Psoas muscle (tissue), 8 donors: ENCODE measurements around the gene COL4A2. TPM values are rescaled to one million over a fixed set of nuclear protein-coding genes. Genes with fewer than 3 reads are reported as not detected.

Source experiments
- ATAC-seq, 4 donors: fragments of 200-7000 bp; cut with Tn5 transposase; one replicate each; pipeline ENCODE4 v1.9.1; 2020; ENCODE audit warnings: moderate library complexity in 3 of 4, mild to moderate bottlenecking in 2 of 4
- DNase-seq, 2 donors: peaks; one replicate each; pipeline ENCODE4 v3.0.0-alpha.2; 2020
- H3K27ac ChIP-seq: fragments of 200-600 bp; one replicate; pipeline ENCODE4 v1.8.0; 2022
- H3K27me3 ChIP-seq, 3 donors: fragments of 200-600 bp in 1 of 3; one replicate each; pipeline versions ENCODE4 v1.6.1 to v1.8.0; 2013 to 2022; ENCODE audit warnings: low read length in 2 of 3, mild to moderate bottlenecking in 2 of 3, moderate library complexity in 1 of 3; ENCODE audit not compliant: insufficient read depth in 3 of 3
- H3K36me3 ChIP-seq, 2 donors: fragments of 200-600 bp in 1 of 2; one replicate each; pipeline versions ENCODE4 v1.6.1 to v1.8.0; 2013 to 2022; ENCODE audit warnings: low read depth in 1 of 2, mild to moderate bottlenecking in 1 of 2, moderate library complexity in 1 of 2; ENCODE audit not compliant: insufficient read depth in 1 of 2
- H3K4me1 ChIP-seq: fragments of 200-600 bp; one replicate; pipeline ENCODE4 v1.8.0; 2022
- H3K4me3 ChIP-seq: fragments of 200-600 bp; one replicate; pipeline ENCODE4 v1.8.0; 2022; ENCODE audit warnings: mild to moderate bottlenecking
- H3K9me3 ChIP-seq: fragments of 200-600 bp; one replicate; pipeline ENCODE4 v1.8.0; 2022
- CTCF ChIP-seq: fragments of 200-600 bp; IDR thresholded peaks from one replicate; pipeline ENCODE4 v1.8.0; 2022; ENCODE audit warnings: antibody characterized with exemption
- WGBS, 3 donors: extraction: QIAGEN DNeasy Blood & Tissue Kit; methylation state at CpG; one replicate each; pipeline versions ENCODE4 v1.1.6 to v1.1.7; 2013; 5-methylcytosine and 5-hydroxymethylcytosine counted together
- intact Hi-C, 2 donors: fragments of 100-400 bp; cut with DNase I; formaldehyde crosslinking; loops; one replicate each; pipeline versions ENCODE4 v1.11.0 to v1.14.2; 2022
- polyA plus RNA-seq, 3 donors: library from polyadenylated mRNA; stranded (reverse); fragments of 200-250 nt; gene quantifications; one replicate each; pipeline ENCODE4 v1.2.3, GENCODE V29; 2013
- total RNA-seq, 4 donors: library from RNA; stranded (reverse); fragmentation: NEBNext Ultra II Directional in 2 of 4; extraction: Animal tissue kit (Norgen Biotek cat#: 25700) in 2 of 4; gene quantifications; one replicate each; pipeline versions ENCODE4 v1.2.1 to v1.2.4, GENCODE V29; 2021 to 2023
- donor health status: healthy with polysubstance abuse.
- donor health status: DM: no; HTN: no; CAD: no; lungs with moderate emphysema.
- donor health status: Bipolar disorder and iron deficiency.
- donor health status: healthy.
- donor health status: DM: yes; HTN: yes; CAD: no.
- donor health status: DM: no; HTN: no; CAD: no.
- donor health status: DM: no; HTN: no; CAD: no.
- donor health status: DM: yes; HTN: yes; CAD: no.

COL4A2 gene
- total and polyA plus RNA-seq, 7 donors, result 25.8 to 84.5 (median 57.8) TPM

GRCh38 chr13:110503037-110503901 is 196.2 kb downstream of the COL4A2 start:
- no peak for TF ChIP-seq CTCF
- H3K27me3 ChIP-seq, result no peaks in the 10 kb centered on the region
- peaks cover 22% of the 10 kb centered on the region for H3K4me1 ChIP-seq
- no peaks in the 10 kb centered on the region for H3K9me3 ChIP-seq
- intact Hi-C loops, result no loop called here
- H3K4me3 ChIP-seq, result no peak overlapping the region
- peak; percentile 38 to 62 (median 56) for ATAC-seq
- H3K36me3 ChIP-seq, result peaks cover 0 to 61% of the 10 kb centered on the region in 2 donors
- WGBS, 3 donors, result 68 to 83% (median 70%) methylated on average over 20 of the region's 20 CpGs
- peak in 1 of 2 donors; percentile 39 for DNase-seq
- peak overlapping the region; percentile 63 for H3K27ac ChIP-seq

GRCh38 chr13:110503979-110504499 is 197.0 kb downstream of the COL4A2 start:
- no peaks in the 10 kb centered on the region for H3K27me3 ChIP-seq
- 91 to 98% (median 94%) methylated on average over 18 of the region's 18 CpGs for WGBS, 3 donors
- peaks cover 18% of the 10 kb centered on the region for H3K4me1 ChIP-seq
- H3K4me3 ChIP-seq, result no peak overlapping the region
- peaks cover 0 to 66% of the 10 kb centered on the region in 2 donors for H3K36me3 ChIP-seq
- peak overlapping the region; percentile 63 for H3K27ac ChIP-seq
- ATAC-seq (no peak), DNase-seq (no peak)
- no peaks in the 10 kb centered on the region for H3K9me3 ChIP-seq
- TF ChIP-seq CTCF, result no peak
- intact Hi-C loops, result no loop called here

GRCh38 chr13:110505594-110505993 is 198.5 kb downstream of the COL4A2 start:
- no peak for TF ChIP-seq CTCF
- Histone ChIP-seq H3K27me3 (no peaks in the 10 kb centered on the region), H3K4me1 (peaks cover 18% of the 10 kb centered on the region), H3K27ac (no peak overlapping the region), H3K4me3 (no peak overlapping the region), H3K36me3 (peaks cover 0 to 55% of the 10 kb centered on the region in 2 donors), H3K9me3 (no peaks in the 10 kb centered on the region)
- intact Hi-C loops, result no loop called here
- ATAC-seq, result no peak
- DNase-seq, result no peak
- 92 to 95% (median 93%) methylated on average over 10 of the region's 10 CpGs for WGBS, 3 donors

GRCh38 chr13:110506396-110506795 is 199.3 kb downstream of the COL4A2 start:
- Histone ChIP-seq H3K9me3 (no peaks in the 10 kb centered on the region), H3K27me3 (no peaks in the 10 kb centered on the region), H3K4me3 (no peak overlapping the region), H3K4me1 (peaks cover 18% of the 10 kb centered on the region), H3K27ac (no peak overlapping the region), H3K36me3 (peaks cover 0 to 51% of the 10 kb centered on the region in 2 donors)
- intact Hi-C loops, result no loop called here
- WGBS, 3 donors, result 88 to 93% (median 91%) methylated on average over 18 of the region's 18 CpGs
- TF ChIP-seq CTCF, result no peak
- DNase-seq, result no peak
- ATAC-seq, result no peak
